Thoracic aorta (tissue), 2 donors: ENCODE results near the gene KCNA3. TPM values are rescaled to one million over a fixed set of nuclear protein-coding genes. Genes with fewer than 3 reads are reported as not detected.

ENCODE experiments used
- ATAC-seq: fragments of 150-250 bp; one replicate; pipeline ENCODE4 v1.8.0; 2017; ENCODE audit warnings: low read depth; ENCODE audit not compliant: insufficient number of reproducible peaks, low FRiP score
- DNase-seq: peaks from one replicate; pipeline ENCODE4 v3.0.0-alpha.2; 2020; ENCODE audit warnings: low spot score
- H3K27ac ChIP-seq, 2 donors: fragments of 200-600 bp; sonication (generic); 1 replicate in 1 of 2; 2 replicates in 1 of 2; pipeline ENCODE4 v1.5.1; 2016; ENCODE audit warnings: mild to moderate bottlenecking in 2 of 2, moderate library complexity in 2 of 2
- H3K27me3 ChIP-seq: fragments of 200-600 bp; sonication (generic); replicated peaks from 2 replicates; pipeline ENCODE4 v1.6.0; 2016; ENCODE audit warnings: mild to moderate bottlenecking; ENCODE audit not compliant: insufficient read depth
- H3K36me3 ChIP-seq: fragments of 200-600 bp; sonication (generic); one replicate; pipeline ENCODE4 v1.5.1; 2016
- H3K4me1 ChIP-seq, 2 donors: fragments of 200-600 bp; sonication (generic); 1 replicate in 1 of 2; 2 replicates in 1 of 2; pipeline versions ENCODE4 v1.5.1 to v1.6.0; 2016; ENCODE audit warnings: low read depth in 2 of 2, mild to moderate bottlenecking in 1 of 2; ENCODE audit not compliant: control insufficient read depth in 1 of 2
- H3K4me3 ChIP-seq: fragments of 200-600 bp; sonication (generic); 2 replicates; pipeline ENCODE4 v1.5.1; 2016; ENCODE audit warnings: mild to moderate bottlenecking
- H3K9me3 ChIP-seq: fragments of 200-600 bp; sonication (generic); 2 replicates; pipeline ENCODE4 v1.5.1; 2016
- CTCF ChIP-seq: fragments of 200-600 bp; sonication (generic); IDR thresholded peaks from one replicate; pipeline ENCODE4 v1.5.1; 2019; ENCODE audit warnings: antibody characterized with exemption
- total RNA-seq, 2 donors: library from RNA; depleted of rRNA; stranded (reverse); fragments of >200 nt; gene quantifications; one replicate each; pipeline versions ENCODE4 v1.1.0 to v1.2.3, GENCODE V29; 2016

The KCNA3 gene
- total RNA-seq, 2 donors from 2014 or later: 1.8 to 3.9 TPM

GRCh38 chr1:110706621-110707020 is 31.9 kb upstream of the KCNA3 start:
- Histone ChIP-seq H3K36me3 (no peaks in the 10 kb centered on the region), H3K4me1 (no peaks in the 10 kb centered on the region), H3K27ac (no peak overlapping the region), H3K4me3 (no peak overlapping the region), H3K27me3 (no peaks in the 10 kb centered on the region), H3K9me3 (no peaks in the 10 kb centered on the region)
- DNase-seq (no peak), ATAC-seq (no peak)
- no peak for TF ChIP-seq CTCF

- no peak for TF ChIP-seq CTCF
- H3K4me1 ChIP-seq: no peaks in the 10 kb centered on the region
- H3K36me3 ChIP-seq: no peaks in the 10 kb centered on the region
- no peaks in the 10 kb centered on the region for H3K27me3 ChIP-seq
- DNase-seq: no peak
- no peak overlapping the region for H3K27ac ChIP-seq
- no peak overlapping the region for H3K4me3 ChIP-seq
- no peak for ATAC-seq
- no peaks in the 10 kb centered on the region for H3K9me3 ChIP-seq
Observed at GRCh38 chr1:110702260-110702659, 27.5 kb upstream of the KCNA3 start.

- H3K27me3 ChIP-seq: no peaks in the 10 kb centered on the region
- no peak for TF ChIP-seq CTCF
- ATAC-seq (no peak), DNase-seq (no peak)
- no peak overlapping the region for H3K4me3 ChIP-seq
- H3K36me3 ChIP-seq: no peaks in the 10 kb centered on the region
- H3K4me1 ChIP-seq: no peaks in the 10 kb centered on the region
- no peak overlapping the region for H3K27ac ChIP-seq
- no peaks in the 10 kb centered on the region for H3K9me3 ChIP-seq
Observed at GRCh38 chr1:110700767-110701166, 26.0 kb upstream of the KCNA3 start.

GRCh38 chr1:110697606-110698005 is 22.9 kb upstream of the KCNA3 start:
- DNase-seq (no peak), ATAC-seq (no peak)
- H3K27ac ChIP-seq: no peak overlapping the region
- H3K9me3 ChIP-seq: no peaks in the 10 kb centered on the region
- no peak overlapping the region for H3K4me3 ChIP-seq
- H3K4me1 ChIP-seq: no peaks in the 10 kb centered on the region
- no peak for TF ChIP-seq CTCF
- no peaks in the 10 kb centered on the region for H3K27me3 ChIP-seq
- no peaks in the 10 kb centered on the region for H3K36me3 ChIP-seq

GRCh38 chr1:110696818-110697217 is 22.1 kb upstream of the KCNA3 start:
- no peak for TF ChIP-seq CTCF

More at GRCh38 chr1:110696818-110697217, 22.1 kb upstream of the KCNA3 start:
- DNase-seq: no peak
- Histone ChIP-seq H3K4me3 (no peak overlapping the region), H3K4me1 (no peaks in the 10 kb centered on the region), H3K9me3 (no peaks in the 10 kb centered on the region), H3K27ac (no peak overlapping the region), H3K27me3 (no peaks in the 10 kb centered on the region), H3K36me3 (no peaks in the 10 kb centered on the region)
- ATAC-seq: no peak
